Lower lobe of right lung (tissue), 2 donors: Measurements from ENCODE around the gene GSS. TPM values are rescaled to one million over a fixed set of nuclear protein-coding genes. Genes with fewer than 3 reads are reported as not detected.
"Not testable (repeated sequence)": the region's sequence is repeated elsewhere in the genome, so short reads cannot be mapped to it uniquely, and the experiment has no call there.

ENCODE experiments used
- ATAC-seq, 2 donors: fragments of 200-7000 bp; cut with Tn5 transposase; one replicate each; pipeline ENCODE4 v1.9.1; 2020 to 2022; ENCODE audit warnings: mild to moderate bottlenecking in 2 of 2, moderate library complexity in 2 of 2
- DNase-seq: peaks from one replicate; pipeline ENCODE4 v3.0.0-alpha.2; 2020
- H3K27ac ChIP-seq: fragments of 200-600 bp; one replicate; pipeline ENCODE4 v1.8.0; 2022
- H3K27me3 ChIP-seq: fragments of 200-600 bp; one replicate; pipeline ENCODE4 v1.8.0; 2022; ENCODE audit warnings: low read depth
- H3K36me3 ChIP-seq: fragments of 200-600 bp; one replicate; pipeline ENCODE4 v1.8.0; 2022; ENCODE audit warnings: mild to moderate bottlenecking
- H3K4me1 ChIP-seq: fragments of 200-600 bp; one replicate; pipeline ENCODE4 v1.8.0; 2022
- H3K4me3 ChIP-seq: fragments of 200-600 bp; one replicate; pipeline ENCODE4 v1.8.0; 2022; ENCODE audit warnings: mild to moderate bottlenecking
- H3K9me3 ChIP-seq: fragments of 200-600 bp; one replicate; pipeline ENCODE4 v1.8.0; 2022
- CTCF ChIP-seq: fragments of 200-600 bp; IDR thresholded peaks from one replicate; pipeline ENCODE4 v1.8.0; 2022; ENCODE audit warnings: antibody characterized with exemption, mild to moderate bottlenecking
- intact Hi-C: fragments of 100-400 bp; cut with DNase I; formaldehyde crosslinking; loops from one replicate; pipeline ENCODE4 v1.11.0; 2022
- total RNA-seq: library from RNA; stranded (reverse); fragmentation: NEBNext Ultra II Directional; extraction: Animal tissue kit (Norgen Biotek cat#: 25700); gene quantifications from one replicate; pipeline ENCODE4 v1.2.1, GENCODE V29; 2021
- donor health status: DM: no; HTN: yes; CAD: no; lungs with severe emphysema.

Gene GSS
- total RNA-seq, 1 donor from 2014 or later = 28.8 TPM

DNA sequence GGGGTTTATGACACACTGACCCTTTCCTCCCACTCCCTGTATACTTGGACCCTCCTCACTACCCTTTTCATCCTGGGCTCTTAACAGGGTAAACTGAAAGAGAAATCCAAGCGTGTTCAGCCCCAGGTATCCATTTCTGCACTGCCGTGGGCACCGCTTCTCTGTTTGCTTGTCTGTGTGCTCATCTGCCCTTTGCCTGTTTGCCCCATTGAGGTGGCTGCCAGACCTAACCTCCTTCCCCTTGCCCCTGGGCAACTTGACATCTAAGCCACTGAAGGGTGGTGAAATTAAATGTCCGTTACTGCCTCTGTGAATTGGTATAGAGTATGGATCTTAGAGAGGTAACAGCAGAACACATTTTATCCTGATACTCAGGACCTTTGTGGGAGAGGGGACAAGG, 40.5 kb downstream of the GSS start:
- peaks cover 42% of the 10 kb centered on the region for H3K36me3 ChIP-seq
- no peaks in the 10 kb centered on the region for H3K9me3 ChIP-seq
- intact Hi-C loops = no loop called here

DNA sequence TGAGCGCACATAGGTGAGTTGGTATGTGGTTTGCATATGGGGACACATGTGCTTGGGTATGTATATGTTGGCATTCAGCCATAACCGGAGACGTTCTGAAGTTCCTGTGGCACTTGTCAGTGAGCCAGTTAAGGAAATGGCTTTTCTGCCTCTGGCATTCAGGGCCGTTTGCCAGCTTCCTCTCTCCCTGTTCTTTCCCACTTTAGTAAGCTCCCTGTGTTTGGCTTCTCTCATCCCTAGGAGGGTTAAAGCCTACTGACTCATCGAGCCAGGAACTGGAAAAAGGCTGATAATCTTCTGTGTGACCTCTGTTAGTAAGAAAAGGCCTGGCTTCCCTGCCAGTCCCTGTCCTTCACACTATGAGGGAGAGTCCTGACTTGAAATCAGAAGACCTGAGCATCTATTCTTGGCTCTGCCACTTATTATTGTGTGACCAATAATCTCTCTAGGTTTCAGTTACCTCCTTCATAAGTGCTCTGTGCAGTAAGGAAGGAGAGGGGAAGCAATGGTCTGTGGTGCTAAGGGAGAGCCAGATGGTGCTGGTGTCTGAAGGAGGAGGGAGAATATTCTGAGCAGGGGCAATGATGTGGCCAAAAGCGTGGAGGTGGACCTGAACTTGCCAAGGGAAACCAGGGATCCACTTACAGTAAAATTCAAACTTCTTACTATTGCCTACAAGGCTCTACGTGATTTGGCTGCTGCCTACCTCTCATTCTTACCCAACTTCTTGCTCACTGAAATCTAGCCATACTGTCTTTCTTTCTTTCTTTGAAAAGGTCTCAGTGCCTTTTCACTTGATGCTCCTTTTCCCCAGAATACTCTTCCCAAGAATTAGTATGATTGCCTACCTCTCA, 47.8 kb downstream of the GSS start:
- intact Hi-C loops = no loop called here
- ATAC-seq (peak; percentile 71 to 86), DNase-seq (no peak)
- no peaks in the 10 kb centered on the region for H3K27me3 ChIP-seq
- peaks cover 37% of the 10 kb centered on the region for H3K4me1 ChIP-seq
- no peak overlapping the region for H3K4me3 ChIP-seq
- H3K36me3 ChIP-seq = peaks cover 7% of the 10 kb centered on the region
- peak overlapping the region; percentile 27 for H3K27ac ChIP-seq
- TF ChIP-seq CTCF = no peak
- H3K9me3 ChIP-seq = no peaks in the 10 kb centered on the region

More for the DNA sequence above, 40.5 kb downstream of the GSS start:
- no peaks in the 10 kb centered on the region for H3K27me3 ChIP-seq
- no peaks in the 10 kb centered on the region for H3K4me1 ChIP-seq
- no peak for DNase-seq
- H3K4me3 ChIP-seq = no peak overlapping the region
- no peak for ATAC-seq
- no peak overlapping the region for H3K27ac ChIP-seq
- TF ChIP-seq CTCF = no peak

DNA sequence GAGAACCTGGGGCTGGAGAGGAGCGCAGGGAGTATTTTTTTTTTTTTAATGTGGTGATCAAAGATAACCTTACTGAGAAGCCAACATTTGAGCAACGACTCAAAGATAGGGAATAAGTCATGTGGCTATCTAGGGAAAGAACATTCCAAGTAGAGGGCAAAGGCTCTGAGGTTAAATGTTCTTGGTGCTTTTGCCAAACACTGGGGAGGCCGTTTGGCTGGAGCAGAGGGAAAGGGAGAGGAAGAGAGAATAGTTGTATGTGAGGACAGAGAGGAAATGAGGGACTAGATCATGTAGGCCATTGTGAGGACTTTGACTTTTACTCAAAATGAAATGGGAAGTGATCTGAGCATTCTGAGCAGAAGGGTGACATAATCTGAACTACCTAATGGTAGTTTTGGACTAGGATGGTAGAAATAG, 51.4 kb downstream of the GSS start:
- intact Hi-C loops = no loop called here
- Histone ChIP-seq H3K9me3 (no peaks in the 10 kb centered on the region), H3K27me3 (no peaks in the 10 kb centered on the region), H3K36me3 (peaks cover 9% of the 10 kb centered on the region), H3K27ac (no peak overlapping the region), H3K4me3 (no peak overlapping the region), H3K4me1 (peaks cover 37% of the 10 kb centered on the region)
- DNase-seq (no peak), ATAC-seq (peak in 1 of 2 donors; percentile 20)
- TF ChIP-seq CTCF = no peak

DNA sequence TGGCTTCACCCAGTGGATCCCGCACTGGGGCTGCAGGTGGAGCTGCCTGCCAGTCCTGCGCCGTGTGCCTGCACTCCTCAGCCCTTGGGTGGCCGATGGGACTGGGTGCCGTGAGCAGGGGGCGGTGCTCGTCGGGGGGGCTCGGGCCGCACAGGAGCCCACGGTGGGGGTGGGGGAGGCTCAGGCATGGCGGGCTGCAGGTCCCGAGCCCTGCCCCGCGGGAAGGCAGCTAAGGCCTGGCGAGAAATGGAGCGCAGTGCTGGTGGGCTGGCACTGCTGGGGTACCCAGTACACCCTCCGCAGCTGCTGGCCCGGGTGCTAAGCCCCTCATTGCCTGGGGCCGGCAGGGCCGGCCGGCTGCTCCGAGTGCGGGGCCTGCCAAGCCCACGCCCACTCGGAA, 56.9 kb downstream of the GSS start:
- H3K9me3 ChIP-seq, DNase-seq, intact Hi-C loops, H3K4me3 ChIP-seq, ATAC-seq, H3K27ac ChIP-seq, H3K27me3 ChIP-seq: not testable (repeated sequence)
- peaks cover 24% of the 10 kb centered on the region for H3K4me1 ChIP-seq
- H3K36me3 ChIP-seq = peaks cover 11% of the 10 kb centered on the region

DNA sequence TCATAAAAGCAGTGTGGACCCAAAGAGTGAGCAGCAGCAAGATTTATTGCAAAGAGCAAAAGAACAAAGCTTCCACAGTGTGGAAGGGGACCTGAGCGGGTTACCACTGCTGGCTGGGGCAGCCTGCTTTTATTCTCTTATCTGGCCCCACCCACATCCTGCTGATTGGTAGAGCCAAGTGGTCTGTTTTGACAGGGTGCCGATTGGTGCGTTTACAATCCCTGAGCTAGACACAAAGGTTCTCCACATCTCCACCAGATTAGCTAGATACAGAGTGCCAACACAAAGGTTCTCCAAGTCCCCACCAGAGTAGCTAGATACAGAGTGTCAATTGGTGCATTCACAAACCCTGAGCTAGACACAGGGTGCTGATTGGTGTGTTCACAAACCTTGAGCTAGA, 57.5 kb downstream of the GSS start:
- Histone ChIP-seq H3K36me3 (peaks cover 11% of the 10 kb centered on the region), H3K4me1 (peaks cover 23% of the 10 kb centered on the region)
- H3K27me3 ChIP-seq, H3K9me3 ChIP-seq, H3K27ac ChIP-seq, H3K4me3 ChIP-seq, ATAC-seq, DNase-seq, intact Hi-C loops: not testable (repeated sequence)

- Histone ChIP-seq H3K4me1 (peaks cover 33% of the 10 kb centered on the region), H3K36me3 (peaks cover 8% of the 10 kb centered on the region), H3K4me3 (no peak overlapping the region), H3K9me3 (no peaks in the 10 kb centered on the region), H3K27me3 (no peaks in the 10 kb centered on the region), H3K27ac (no peak overlapping the region)
- ATAC-seq = peak; percentile 70 to 73
- intact Hi-C loops = no loop called here
- no peak for TF ChIP-seq CTCF
- no peak for DNase-seq
These were observed 59.5 kb downstream of the GSS start for GRCh38 chr20:34896086-34896621.
